ENCODE results near the gene IL1R1. TPM values are rescaled to one million over a fixed set of nuclear protein-coding genes. Genes with fewer than 3 reads are reported as not detected.

Gene IL1R1
- polyA plus RNA-seq, 1 donor from 2014 or later = not detected

GRCh38 chr2:102103284-102103683, 39.3 kb upstream of the IL1R1 start:
- H3K9ac ChIP-seq (ENCODE audit: low read length) = no peak overlapping the region
- H3F3A ChIP-seq (ENCODE audit: insufficient read depth, low read length, poor library complexity, severe bottlenecking) = no peaks in the 10 kb centered on the region
- no peaks in the 10 kb centered on the region for H3K9me2 ChIP-seq (ENCODE audit: insufficient read depth, low read length)
- H3K9me3 ChIP-seq (ENCODE audit: low read length) = no peaks in the 10 kb centered on the region
- H4K20me1 ChIP-seq (ENCODE audit: insufficient read depth) = no peaks in the 10 kb centered on the region
- H2AFZ ChIP-seq (ENCODE audit: low read depth, low read length) = no peak overlapping the region
- no peaks in the 10 kb centered on the region for H3K79me2 ChIP-seq (replicated peaks; ENCODE audit: insufficient read depth, low read length)
- TF ChIP-seq EP300 (conservative IDR thresholded peaks at IDR 0.05; ENCODE audit: poor library complexity, severe bottlenecking) (no peak), RAD21 (conservative IDR thresholded peaks at IDR 0.05) (no peak), POLR2AphosphoS5 (IDR thresholded peaks at IDR 0.05) (no peak), TAF1 (IDR thresholded peaks at IDR 0.05; ENCODE audit: low read depth) (no peak), SMC3 (conservative IDR thresholded peaks at IDR 0.05; ENCODE audit: poor library complexity) (no peak), CTCF (IDR thresholded peaks at IDR 0.05; ENCODE audit: poor library complexity, severe bottlenecking) (no peak), EZH2 (IDR thresholded peaks at IDR 0.05; ENCODE audit: borderline replicate concordance, insufficient read depth, low read length, poor library complexity, severe bottlenecking) (no peak), REST (IDR thresholded peaks at IDR 0.05; ENCODE audit: borderline replicate concordance) (no peak), MXI1 (conservative IDR thresholded peaks at IDR 0.05; ENCODE audit: poor library complexity, severe bottlenecking) (no peak)
- no peaks in the 10 kb centered on the region for H3K36me3 ChIP-seq (ENCODE audit: insufficient read depth, low read length)
- no peak overlapping the region for H3K4me3 ChIP-seq (ENCODE audit: low read length)
- H3K4me2 ChIP-seq (ENCODE audit: low read length) = no peak overlapping the region
- H3K27me3 ChIP-seq (ENCODE audit: insufficient read depth, low read depth, low read length) = no peaks in the 10 kb centered on the region
- no peak overlapping the region for H3K27ac ChIP-seq (ENCODE audit: low read length)

- H3F3A ChIP-seq (ENCODE audit: insufficient read depth, low read length, poor library complexity, severe bottlenecking) = no peaks in the 10 kb centered on the region
- no peaks in the 10 kb centered on the region for H4K20me1 ChIP-seq (ENCODE audit: insufficient read depth)
- no peak overlapping the region for H3K27ac ChIP-seq (ENCODE audit: low read length)
- H3K36me3 ChIP-seq (ENCODE audit: insufficient read depth, low read length) = no peaks in the 10 kb centered on the region
- no peak overlapping the region for H2AFZ ChIP-seq (ENCODE audit: low read depth, low read length)
- H3K4me3 ChIP-seq (ENCODE audit: low read length) = no peak overlapping the region
- TF ChIP-seq SMC3 (conservative IDR thresholded peaks at IDR 0.05; ENCODE audit: poor library complexity) (no peak), CTCF (IDR thresholded peaks at IDR 0.05; ENCODE audit: poor library complexity, severe bottlenecking) (no peak), RAD21 (conservative IDR thresholded peaks at IDR 0.05) (no peak), EP300 (conservative IDR thresholded peaks at IDR 0.05; ENCODE audit: poor library complexity, severe bottlenecking) (no peak), TAF1 (IDR thresholded peaks at IDR 0.05; ENCODE audit: low read depth) (no peak), POLR2AphosphoS5 (IDR thresholded peaks at IDR 0.05) (no peak), MXI1 (conservative IDR thresholded peaks at IDR 0.05; ENCODE audit: poor library complexity, severe bottlenecking) (no peak)
- H3K9ac ChIP-seq (ENCODE audit: low read length) = no peak overlapping the region
- H3K79me2 ChIP-seq (replicated peaks; ENCODE audit: insufficient read depth, low read length) = no peaks in the 10 kb centered on the region
- H3K4me2 ChIP-seq (ENCODE audit: low read length) = no peak overlapping the region
- H3K9me3 ChIP-seq (ENCODE audit: low read length) = no peaks in the 10 kb centered on the region
- no peaks in the 10 kb centered on the region for H3K27me3 ChIP-seq (ENCODE audit: insufficient read depth, low read depth, low read length)
- no peaks in the 10 kb centered on the region for H3K9me2 ChIP-seq (ENCODE audit: insufficient read depth, low read length)
Measured at GRCh38 chr2:102103992-102104871, 38.3 kb upstream of the IL1R1 start.
